ENCODE measurements around the gene KASH5.
"Not testable (repeated sequence)": the region's sequence is repeated elsewhere in the genome, so short reads cannot be mapped to it uniquely, and the experiment has no call there.

The KASH5 gene

DNA sequence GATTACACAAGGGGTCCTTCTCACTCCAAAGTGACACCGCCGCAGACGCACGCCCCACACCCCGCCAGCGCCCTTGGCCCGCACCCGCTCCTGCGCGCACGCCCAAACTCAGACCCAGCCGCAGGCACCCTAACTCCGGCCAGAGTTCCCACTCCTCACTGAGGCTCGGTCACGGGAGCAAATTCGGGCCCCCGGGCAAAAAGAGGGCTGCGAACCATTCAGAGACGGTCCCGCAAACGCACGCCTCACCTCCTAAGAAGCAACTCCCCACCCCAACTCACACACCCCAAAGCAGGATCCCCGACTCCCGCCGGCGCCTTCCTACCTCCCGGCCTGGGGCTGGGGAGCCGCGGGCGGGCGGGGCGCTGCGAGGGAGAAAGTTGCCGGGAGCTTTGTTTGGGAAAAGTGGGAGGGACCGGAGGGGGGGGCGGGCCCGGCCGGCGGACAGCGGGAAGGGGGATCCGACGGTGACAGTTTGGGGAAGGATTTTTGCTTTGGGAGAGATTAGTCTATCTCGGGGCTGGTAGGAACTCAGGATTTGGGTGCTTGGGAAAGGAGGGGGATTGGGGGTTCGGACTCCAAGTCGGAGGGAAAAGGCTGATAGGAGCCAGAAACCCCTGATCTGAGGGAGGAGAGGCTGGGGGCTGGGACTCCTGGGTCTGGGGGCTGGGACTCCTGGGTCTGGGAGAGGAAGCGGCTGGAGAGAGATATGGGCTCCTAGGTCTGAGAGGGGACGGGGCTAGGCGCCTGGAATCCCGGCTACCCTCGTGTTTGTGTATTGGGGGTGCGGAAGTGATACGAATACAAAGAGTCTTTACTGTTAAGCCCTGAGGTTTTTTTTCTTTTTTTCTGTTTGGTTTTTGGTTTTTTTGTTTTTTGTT, 25.8 kb upstream of the KASH5 start, which contains the start of gene TEAD2:
TEAD2 (minus strand) TSS at position 369 of the 881 bp plus-strand sequence. CDS start 2,341 bp downstream, outside the sequence.
- no peak for DNase-seq

DNA sequence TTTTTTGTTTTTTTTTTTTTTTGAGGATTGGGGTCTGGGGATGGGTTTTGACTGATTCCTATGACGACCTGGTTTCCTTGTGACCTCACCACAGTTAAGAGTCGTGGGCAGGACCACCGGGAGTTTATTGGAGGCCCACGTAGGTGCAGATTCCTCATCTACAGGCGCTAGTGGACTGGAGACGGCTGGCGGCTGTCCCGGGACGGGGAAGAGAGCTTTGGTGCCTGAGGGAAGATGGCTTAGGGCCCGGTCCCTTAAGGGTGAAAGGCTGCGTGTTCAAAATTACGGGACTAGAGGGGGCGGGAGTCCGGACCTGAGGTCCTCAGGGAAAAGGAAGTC, 25.2 kb upstream of the KASH5 start:
- DNase-seq, result no peak

DNA sequence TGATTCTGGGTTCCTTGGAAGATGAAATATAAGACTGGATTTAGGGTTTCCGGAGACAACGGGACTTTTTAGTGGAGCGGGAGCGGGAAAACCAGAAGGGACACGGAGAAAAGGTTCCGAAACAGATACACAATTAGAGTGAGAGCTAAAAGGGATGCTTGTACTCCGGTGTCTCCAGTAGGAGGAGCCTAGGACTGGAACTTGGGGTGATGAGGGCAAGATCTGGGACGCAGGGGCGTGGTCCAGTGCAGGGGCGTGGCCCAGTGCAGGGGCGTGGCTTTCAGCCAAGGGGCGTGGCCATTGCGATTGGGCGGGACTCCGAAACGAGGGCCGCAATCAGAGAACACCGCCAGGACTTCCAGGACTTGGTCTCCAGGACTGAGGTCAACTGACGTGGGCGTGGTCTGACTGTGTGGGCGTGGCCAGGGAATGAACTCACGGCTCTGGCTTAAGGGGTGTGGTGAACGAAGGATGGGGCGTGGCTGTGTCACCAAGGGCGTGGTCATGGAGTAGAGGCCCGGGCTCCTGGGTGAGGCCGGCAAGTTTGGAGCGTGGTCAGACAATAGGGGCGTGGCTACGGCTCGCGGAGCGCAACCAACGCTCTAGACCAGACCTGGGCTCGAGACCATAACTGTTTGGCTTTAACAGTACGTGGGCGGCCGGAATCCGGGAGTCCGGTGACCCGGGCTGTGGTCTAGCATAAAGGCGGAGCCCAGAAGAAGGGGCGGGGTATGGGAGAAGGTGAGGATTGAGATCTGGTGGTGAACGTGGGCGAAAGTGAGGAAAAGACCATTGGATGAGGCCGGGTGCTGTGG, 24.6 kb upstream of the KASH5 start, which contains the start of gene DKKL1:
DKKL1 (plus strand) TSS at position 610 of the 815 bp plus-strand sequence; CDS start at position 732, 122 bp downstream.
- DNase-seq, result no peak

DNA sequence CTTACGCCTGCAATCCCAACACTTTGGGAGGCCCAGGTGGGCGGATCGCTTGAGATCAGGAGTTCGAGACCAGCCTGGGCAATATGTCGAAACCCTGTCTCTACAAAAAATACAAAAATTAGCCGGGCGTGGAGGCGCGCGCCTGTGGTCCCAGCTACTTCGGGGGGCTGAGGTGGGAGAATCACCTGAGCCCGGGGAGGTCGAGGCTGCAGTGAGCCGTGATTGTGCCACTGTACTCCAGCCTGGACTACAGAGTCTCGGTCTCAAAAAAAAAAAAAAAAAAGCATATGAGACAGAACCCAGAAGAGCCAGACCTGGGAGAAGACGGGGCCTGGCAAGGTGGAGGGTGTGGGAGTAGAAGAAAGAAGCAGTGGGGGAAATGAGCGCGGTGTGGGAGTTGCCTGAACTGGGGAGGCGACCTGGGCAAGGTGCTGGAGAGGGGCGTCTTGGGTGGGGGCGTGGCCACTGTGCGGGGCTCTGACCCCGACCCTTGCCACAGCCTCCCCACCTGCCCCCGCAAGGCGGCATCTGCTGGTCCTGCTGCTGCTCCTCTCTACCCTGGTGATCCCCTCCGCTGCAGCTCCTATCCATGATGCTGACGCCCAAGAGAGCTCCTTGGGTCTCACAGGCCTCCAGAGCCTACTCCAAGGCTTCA, 23.8 kb upstream of the KASH5 start:
- DNase-seq, result no peak

DNA sequence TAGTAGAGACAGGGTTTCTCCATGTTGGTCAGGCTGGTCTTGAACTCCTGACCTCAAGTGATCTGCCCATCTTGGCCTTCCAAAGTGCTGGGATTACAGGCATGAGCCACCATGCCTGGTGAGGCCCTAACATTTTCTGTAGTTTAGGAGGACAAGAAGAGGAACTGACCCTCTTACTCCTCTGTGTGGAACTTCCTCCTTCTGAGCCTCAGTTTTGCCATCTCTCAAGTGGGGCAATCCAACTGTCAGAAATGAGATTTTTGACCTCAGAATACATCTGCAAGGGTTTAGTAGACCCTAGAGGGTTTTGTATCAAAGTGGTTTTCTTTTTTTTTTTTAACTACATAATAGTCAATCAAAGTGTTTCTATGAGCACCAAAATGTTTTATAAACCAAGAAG, 21.9 kb upstream of the KASH5 start:
- no peak for DNase-seq

DNA sequence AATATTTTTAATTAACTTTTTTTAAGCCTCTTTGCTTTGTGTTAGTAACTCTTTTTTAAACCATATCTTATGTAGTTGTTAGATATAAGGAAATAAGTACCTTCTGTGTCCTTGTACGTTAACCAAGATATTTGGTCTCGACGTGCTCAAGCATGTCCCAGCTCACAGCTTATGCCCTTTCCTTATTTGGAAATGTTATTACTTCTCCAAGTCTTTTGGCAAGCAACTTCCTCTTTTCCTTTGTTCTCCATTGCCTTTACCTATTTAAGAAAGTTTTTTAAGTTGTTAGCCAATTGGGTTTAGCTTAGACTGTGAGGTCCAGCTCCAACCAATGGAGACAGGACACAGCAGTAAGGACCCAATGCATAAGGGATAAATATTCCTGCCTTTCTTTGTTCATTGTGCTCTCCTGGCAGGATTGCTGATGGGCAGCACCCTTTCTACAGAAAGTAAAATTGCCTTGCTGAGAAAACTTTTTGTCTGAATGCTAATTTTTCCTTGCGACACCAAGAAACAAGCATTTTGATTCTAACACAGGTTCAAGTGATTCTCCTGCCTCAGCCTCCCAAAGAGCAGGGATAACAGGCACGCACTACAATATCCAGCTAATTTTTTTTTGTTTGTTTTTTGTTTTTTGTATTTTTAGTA, 19.2 kb upstream of the KASH5 start:
- DNase-seq, result no peak

DNA sequence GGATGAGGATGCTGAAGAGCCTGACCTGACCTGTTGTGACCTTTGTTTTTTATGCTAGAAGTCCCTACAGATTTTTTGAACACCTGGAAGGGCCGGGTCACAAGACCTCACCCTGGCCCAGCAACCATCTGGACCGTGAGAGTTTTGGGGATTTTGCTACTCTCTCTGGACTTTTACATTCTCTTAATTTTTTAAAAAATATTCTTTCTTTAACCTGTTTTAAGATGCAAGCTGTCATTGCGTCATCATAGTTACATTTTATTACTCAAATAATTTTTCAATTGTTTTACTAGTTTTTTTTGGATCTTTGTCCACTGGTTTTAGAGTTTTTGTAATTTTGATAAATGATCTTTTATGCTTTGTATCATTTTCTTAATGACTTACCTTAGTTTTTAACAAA, 16.9 kb upstream of the KASH5 start:
- DNase-seq, result no peak

DNA sequence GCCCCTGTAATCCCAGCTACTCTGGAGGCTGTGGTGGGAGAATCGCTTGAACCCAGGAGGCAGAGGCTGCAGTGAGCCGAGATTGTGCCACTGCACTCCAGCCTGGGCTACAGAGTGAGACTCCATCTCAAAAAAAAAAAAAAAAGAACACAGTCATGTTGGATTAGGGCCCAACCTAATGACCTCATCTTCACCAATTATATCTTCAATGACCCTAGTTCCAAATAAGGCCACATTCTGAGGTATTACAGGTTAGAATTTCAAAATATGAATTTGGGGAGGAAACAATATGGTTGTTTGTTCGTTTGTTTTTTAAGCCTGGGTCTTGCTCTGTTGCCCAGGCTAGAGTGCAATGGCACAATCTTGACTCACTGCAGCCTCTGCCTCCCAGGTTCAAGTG, 14.9 kb upstream of the KASH5 start:
- DNase-seq, result not testable (repeated sequence)

DNA sequence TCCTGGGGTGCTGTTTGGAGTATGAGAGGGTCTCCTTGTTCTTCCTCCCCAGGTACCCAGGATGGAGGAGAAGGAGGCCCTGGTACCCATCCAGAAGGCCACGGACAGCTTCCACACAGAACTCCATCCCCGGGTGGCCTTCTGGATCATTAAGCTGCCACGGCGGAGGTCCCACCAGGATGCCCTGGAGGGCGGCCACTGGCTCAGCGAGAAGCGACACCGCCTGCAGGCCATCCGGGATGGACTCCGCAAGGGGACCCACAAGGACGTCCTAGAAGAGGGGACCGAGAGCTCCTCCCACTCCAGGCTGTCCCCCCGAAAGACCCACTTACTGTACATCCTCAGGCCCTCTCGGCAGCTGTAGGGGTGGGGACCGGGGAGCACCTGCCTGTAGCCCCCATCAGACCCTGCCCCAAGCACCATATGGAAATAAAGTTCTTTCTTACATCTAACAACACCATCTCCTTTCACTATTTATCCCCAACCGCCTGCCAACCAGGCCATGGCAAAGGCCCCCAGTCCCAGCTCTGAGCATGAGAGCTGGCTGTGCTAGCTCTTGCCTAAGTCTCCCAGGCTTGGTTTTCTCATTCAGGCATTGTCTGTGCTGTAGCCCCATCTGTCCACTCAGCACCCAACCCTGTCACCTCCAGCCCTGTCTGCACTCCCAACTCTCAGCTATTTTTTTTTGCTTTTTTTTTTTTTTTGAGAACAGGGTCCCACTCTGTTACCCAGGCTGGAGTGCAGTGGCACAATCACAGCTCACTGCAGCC, 13.2 kb upstream of the KASH5 start:
- DNase-seq, result no peak

DNA sequence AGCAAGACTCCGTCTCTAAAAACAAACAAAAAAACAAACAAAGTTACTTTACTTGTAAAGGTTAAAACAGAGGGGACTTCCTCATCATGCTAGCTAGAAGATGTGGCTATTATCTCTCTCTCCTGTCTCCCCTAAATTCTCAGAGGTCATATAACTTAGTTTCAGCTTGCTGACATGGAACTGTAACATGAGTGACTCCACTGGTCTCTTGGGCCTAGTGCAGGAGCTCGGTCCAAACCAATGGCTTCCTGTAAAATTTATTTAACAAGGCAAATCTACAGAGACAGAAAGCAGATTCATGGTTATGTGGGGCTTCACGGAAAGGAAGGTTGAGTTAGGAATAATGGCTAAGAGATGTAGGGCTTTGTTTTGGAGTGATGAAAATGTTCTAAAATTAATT, 9.5 kb upstream of the KASH5 start:
- DNase-seq, result no peak

DNA sequence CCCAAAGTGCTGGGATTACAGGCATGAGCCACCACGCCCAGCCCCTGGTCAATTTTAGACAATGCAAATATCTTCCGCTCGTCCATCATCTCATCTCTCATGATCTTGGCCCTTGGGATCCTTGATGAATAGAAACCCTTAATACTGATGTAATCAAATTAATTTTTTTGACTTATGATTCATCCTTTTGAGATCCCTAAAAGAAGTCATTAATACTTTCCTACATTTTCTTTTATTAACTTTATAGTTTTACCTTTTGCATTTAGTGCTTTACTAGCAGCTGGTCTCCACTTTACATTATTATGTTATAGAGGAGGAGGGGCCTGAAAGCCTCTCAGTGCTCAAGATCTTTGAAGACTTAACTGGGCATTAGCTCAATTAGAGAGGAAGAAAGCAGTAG, 7.7 kb upstream of the KASH5 start:
- DNase-seq, result no peak

DNA sequence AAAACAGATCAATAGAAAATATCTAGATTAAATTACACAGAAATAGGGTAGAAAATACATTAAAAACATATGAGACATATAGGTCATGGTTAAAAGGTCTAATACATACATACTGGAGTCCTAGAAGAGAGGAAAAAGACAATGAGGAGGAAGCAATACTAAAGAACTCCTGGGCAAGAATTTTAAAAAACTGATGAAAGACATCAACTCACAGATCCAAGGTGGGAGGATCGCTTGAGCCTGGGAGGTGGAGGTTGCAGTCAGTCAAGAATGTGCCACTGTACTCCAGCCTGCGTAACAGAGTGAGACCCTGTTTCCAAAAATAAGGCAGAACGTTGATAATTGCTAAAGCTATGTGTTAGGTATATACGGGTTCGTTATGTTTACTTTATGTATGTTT, 5.4 kb upstream of the KASH5 start:
- no peak for DNase-seq

DNA sequence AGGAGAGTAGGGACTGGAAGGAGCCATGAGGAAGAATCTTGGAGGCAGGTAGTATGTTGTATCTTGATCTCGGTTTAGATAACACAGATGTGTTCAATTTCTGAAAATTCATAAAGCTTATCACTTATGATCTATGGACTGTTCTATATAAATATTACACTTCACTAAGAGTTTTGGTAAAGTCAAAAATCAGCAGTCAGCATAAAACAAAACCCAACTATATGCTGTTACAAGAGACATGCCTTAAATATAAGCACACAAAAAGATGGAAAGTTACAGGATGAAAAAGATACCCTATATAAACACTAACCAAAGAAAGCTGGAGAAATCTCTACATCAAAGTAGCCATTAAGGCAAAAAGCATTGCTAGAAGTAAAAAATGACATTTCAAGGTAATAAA, 4.5 kb upstream of the KASH5 start:
- DNase-seq, result no peak

DNA sequence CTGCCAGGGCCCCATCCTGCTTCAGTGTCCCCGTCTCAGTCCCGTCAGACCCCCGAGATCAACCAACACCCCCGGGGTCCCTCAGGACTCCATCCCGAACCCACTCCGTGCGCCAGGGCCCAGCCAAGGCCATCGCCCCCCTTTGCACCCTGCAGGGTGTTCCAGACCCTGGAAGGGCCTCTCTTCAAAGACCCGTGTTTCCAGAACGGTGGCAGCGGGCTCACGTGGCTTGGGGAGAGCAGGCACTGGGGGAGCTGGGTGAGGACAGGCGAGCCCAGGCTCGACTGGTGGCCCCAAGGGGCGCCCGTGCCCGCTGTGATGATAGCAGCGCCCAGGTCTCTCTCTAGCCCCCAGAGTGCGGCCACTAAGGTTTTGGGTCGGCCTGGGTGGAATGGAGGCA, 1.4 kb downstream of the KASH5 start:
- no peak for DNase-seq

DNA sequence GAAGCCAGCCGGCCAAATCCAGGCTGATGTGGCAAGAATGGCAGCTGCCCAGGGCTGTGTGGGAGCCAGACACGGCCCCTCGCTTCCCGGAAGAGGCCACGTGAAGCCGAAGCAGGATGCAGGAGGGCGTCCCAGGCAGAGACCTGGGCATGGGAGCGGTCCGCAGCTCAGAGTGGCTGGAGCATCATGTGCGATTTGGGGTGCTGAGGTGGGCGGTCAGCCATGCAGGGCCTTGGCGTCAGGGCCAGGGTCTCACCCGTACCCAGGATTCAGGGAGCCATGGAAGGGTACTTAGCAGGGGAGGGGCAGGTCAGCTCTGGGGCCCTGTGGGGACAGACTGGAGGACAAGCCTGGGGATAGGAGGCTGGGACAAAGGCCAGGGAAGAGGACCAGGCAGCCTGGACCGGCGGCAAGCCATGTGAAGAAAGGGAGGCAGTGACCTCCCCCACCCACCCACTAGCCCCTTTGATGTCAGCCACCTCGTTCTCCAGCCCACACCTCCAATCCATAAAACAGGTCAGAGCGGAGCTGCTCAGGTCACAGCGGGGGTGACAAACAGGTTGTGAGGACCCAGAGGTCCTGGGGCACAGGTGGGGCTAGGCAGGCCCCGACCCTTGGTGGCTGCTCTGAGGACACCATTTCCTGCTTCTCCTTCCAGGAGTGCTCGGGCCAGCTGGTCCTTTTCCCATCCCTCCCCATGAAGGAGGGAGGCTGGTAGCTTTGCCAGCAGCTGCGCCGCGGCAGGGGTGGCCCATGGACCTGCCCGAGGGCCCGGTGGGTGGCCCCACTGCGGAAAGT, 2.3 kb downstream of the KASH5 start:
- DNase-seq, result no peak

DNA sequence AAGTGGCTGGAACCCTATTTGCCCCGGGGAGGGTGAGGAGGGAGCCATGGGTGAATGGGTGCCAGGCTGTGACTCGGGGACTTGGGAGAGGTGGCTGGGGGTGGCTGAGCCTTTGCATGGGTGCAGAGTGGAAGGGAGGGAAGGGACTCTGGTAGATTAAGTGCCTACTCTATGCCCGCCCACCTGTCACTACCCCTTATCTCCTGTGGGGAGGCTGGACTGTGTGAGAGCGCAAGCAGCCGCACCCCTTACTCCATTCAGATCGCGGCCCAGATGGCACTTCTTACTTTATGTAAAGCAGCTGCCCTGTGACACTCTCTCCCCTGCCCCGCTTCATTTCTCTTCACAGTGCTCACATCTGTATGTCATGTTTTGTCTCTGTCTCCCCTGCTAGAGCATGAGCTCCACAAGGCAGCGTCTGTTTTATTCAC, 2.9 kb downstream of the KASH5 start:
- DNase-seq, result no peak

DNA sequence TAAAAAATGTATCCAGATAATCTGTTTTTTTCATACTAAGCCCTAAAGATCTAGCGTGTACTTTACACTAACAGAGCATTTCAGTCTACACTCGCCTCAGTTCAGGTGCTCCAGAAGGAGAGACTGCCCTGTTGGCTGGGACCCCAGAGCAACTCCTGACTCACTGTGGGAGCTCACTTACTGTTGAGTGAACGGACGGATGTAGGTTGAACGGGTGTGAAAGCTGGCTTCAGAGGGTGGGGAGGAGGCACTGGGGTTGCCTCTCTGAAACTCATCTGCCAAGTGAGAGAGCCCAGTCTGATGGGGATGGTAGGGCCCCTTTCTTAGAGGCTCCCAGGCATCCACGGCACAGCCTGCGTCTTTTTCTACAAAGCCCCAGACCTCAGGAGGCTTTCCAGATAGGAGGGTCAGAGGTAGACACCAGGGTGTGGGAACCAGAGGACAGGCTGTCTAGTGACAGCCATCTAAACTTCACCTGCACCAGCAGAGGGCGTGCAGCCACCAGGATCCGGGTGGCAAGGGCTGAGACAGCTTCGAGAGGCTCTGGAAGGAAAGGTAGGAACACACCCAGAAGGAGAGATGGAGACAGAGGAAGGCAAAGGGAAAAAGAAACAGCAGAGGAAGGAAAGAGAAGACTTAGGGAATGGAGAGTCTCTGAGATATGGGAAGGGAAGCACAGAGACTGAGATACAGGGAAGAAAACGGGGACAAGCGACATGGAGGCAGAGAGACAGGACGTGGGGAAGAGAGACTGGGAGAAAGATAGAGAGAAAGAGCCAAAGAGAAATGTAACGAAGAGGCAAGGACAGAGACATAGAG, 3.7 kb downstream of the KASH5 start:
- peak; percentile 67 for DNase-seq

DNA sequence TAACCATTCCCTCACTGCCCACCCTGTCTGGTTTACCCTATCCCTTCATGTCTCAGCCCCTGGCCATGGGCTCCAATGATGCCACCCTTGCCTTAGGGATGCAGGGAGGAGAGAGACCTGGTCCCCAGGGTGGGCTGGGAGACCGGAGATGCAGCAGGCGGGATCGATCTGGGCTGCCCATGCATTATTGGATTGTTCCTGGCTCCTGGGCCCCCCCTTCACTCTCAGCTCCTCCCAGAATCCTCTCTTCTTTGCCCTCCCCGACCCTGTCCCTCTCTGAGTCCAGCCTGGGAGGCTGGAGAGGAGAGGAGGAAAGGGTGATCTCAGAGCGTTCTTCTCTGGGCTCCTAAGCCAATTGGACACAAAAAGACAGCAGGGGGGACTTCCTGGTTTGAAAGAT, 5.8 kb downstream of the KASH5 start:
- DNase-seq, result no peak

DNA sequence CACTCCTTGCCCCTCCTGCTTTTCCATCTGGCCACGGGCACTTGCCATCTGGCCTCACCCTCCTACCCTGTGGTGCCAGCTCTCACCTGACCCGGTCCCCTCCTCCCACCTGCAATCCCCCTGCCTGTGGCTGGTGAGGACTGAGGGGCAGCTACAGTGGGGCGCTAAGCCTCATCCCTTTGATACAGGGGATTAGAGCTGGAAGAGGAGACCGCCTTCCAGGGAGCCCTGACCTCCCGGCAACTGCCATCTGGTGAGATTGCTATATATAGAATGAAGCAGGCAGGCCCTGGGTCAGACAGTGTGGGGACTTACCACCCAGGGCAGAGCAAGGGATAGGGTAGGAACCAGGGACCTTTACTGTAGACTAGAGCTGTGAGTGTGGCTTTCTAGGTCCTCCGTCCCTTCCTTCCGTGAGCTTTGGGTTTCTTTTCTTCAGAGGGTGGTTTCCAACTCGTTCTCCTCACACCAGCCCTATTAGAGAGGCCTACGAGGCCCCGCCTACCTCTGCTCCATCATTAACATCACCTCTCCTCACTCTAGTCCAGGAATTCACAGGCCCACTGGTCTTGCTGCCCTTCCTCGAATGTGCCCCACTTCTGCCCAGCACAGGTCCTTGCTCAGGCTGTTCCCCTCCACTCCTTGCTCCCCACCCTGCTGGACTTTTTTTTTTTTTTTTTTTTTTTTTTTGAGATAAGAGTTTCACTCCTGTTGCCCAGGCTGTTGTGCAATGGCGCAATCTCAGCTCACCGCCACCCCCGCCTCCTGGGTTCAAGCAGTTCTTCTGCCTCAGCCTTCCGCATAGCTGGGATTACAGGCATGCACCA, 7.7 kb downstream of the KASH5 start:
- no peak for DNase-seq
